K562 (cell line): Measurements from ENCODE around the gene TNF. TPM values are rescaled to one million over a fixed set of nuclear protein-coding genes. Genes with fewer than 3 reads are reported as not detected.

Source experiments
- ATF7 ChIP-seq: fragments of 450-650 bp; IDR thresholded peaks from 2 replicates; pipeline ENCODE4 v1.7.1; 2014; ENCODE audit warnings: mild to moderate bottlenecking, moderate library complexity
- CBX5 ChIP-seq: IDR thresholded peaks from 2 replicates; pipeline ENCODE4 v1.6.1; 2014; ENCODE audit warnings: low read depth, borderline replicate concordance
- CEBPG ChIP-seq, 3 experiments: fragments of 200-800 bp in 1 of 3; sonication (Bioruptor generic) in 1 of 3; sonication (generic) in 1 of 3; formaldehyde crosslinking in 1 of 3; IDR thresholded peaks in 2 of 3; conservative IDR thresholded peaks in 1 of 3; 2 replicates each; pipeline versions ENCODE4 v1.6.1 to v1.8.0; 2016 to 2022; ENCODE audit warnings: missing compliant biosample characterization in 2 of 3, missing genetic modification characterization in 2 of 3, mild to moderate bottlenecking in 1 of 3, missing genetic modification reagents in 1 of 3
- ELF1 ChIP-seq: fragments of 200-800 bp; sonication (Bioruptor generic); IDR thresholded peaks from 2 replicates; pipeline ENCODE4 v1.6.1; 2016; ENCODE audit warnings: missing genetic modification characterization, missing compliant biosample characterization
- MTF1 ChIP-seq: fragments of 250-450 bp; sonication (Bioruptor Pico); IDR thresholded peaks from 2 replicates; pipeline ENCODE4 v1.9.0; 2021; ENCODE audit warnings: moderate library complexity, mild to moderate bottlenecking, inconsistent platforms, borderline replicate concordance
- MYNN ChIP-seq, 2 experiments: sonication (generic); formaldehyde crosslinking in 1 of 2; IDR thresholded peaks; 2 replicates each; pipeline versions ENCODE4 v1.5.0 to v1.6.1; 2016 to 2020; ENCODE audit warnings: antibody characterized with exemption in 1 of 2, missing genetic modification reagents in 1 of 2
- NFYB ChIP-seq: IDR thresholded peaks from 2 replicates; pipeline ENCODE4 v1.6.1; 2011; ENCODE audit warnings: mild to moderate bottlenecking, moderate library complexity; ENCODE audit not compliant: insufficient read length; ENCODE audit errors: extremely low read depth
- NR2C1 ChIP-seq, 2 experiments: fragments of 450-650 bp; IDR thresholded peaks; 2 replicates each; pipeline ENCODE4 v1.6.1; 2017; ENCODE audit warnings: mild to moderate bottlenecking in 2 of 2, antibody characterized with exemption in 1 of 2, inconsistent platforms in 1 of 2, missing compliant biosample characterization in 1 of 2, missing genetic modification characterization in 1 of 2
- SAFB2 ChIP-seq: fragments of 200-400 bp; formaldehyde crosslinking; IDR thresholded peaks from 2 replicates; pipeline ENCODE4 v1.6.1; 2018; ENCODE audit warnings: borderline replicate concordance, low read length, low read depth, moderate library complexity; ENCODE audit not compliant: severe bottlenecking
- SMAD1 ChIP-seq: fragments of 150-350 bp; IDR thresholded peaks from 2 replicates; pipeline ENCODE4 v1.6.1; 2014; ENCODE audit warnings: low read length, low read depth; ENCODE audit not compliant: partially characterized antibody
- SMAD4 ChIP-seq: fragments of 250-450 bp; sonication (Bioruptor Pico); conservative IDR thresholded peaks from 2 replicates; pipeline ENCODE4 v1.8.0; 2021; ENCODE audit warnings: inconsistent platforms, mild to moderate bottlenecking, moderate library complexity
- SOX6 ChIP-seq: fragments of 450-650 bp; IDR thresholded peaks from 2 replicates; pipeline ENCODE4 v1.6.1; 2014; ENCODE audit warnings: mild to moderate bottlenecking
- STAT5B ChIP-seq: fragments of 250-450 bp; sonication (Bioruptor Pico); IDR thresholded peaks from 2 replicates; pipeline ENCODE4 v1.8.0; 2021; ENCODE audit warnings: mild to moderate bottlenecking, inconsistent platforms
- ZNF140 ChIP-seq: fragments of 250-450 bp; sonication (Bioruptor Pico); IDR thresholded peaks from 2 replicates; pipeline ENCODE4 v1.8.0; 2021; ENCODE audit warnings: moderate library complexity, mild to moderate bottlenecking, inconsistent platforms
- ZNF143 ChIP-seq: sonication (generic); formaldehyde crosslinking; IDR thresholded peaks from 2 replicates; pipeline ENCODE4 v1.9.0; 2022; ENCODE audit warnings: mild to moderate bottlenecking, missing genetic modification reagents
- ZNF431 ChIP-seq: sonication (generic); formaldehyde crosslinking; IDR thresholded peaks from 2 replicates; pipeline ENCODE4 v1.8.0; 2022; ENCODE audit warnings: mild to moderate bottlenecking, missing genetic modification reagents
- ZNF551 ChIP-seq: fragments of 250-450 bp; sonication (Bioruptor Pico); IDR thresholded peaks from 2 replicates; pipeline ENCODE4 v1.5.0; 2021; ENCODE audit warnings: mild to moderate bottlenecking, moderate library complexity
- ZNF75A ChIP-seq: fragments of 450-650 bp; formaldehyde crosslinking; IDR thresholded peaks from 2 replicates; pipeline ENCODE4 v1.4.0; 2020; ENCODE audit warnings: mild to moderate bottlenecking
- polyA plus RNA-seq, 8 experiments: library from polyadenylated mRNA; depleted of rRNA in 4 of 8; stranded (reverse) in 5 of 8; unstranded in 3 of 8; fragments of >200 nt; fragmentation: Nextera tagmentation in 2 of 8; fragmentation: Illumina TruSeq in 1 of 8; extraction: Ambion mirVana in 2 of 8; extraction: Trizol in 1 of 8; gene quantifications; 2 replicates each; pipeline versions ENCODE4 v1.2.1 to v1.2.3, GENCODE V29; 2011 to 2014; ENCODE audit warnings: inconsistent platforms in 1 of 8, missing spikeins in 1 of 8
- total RNA-seq, 7 experiments: library from RNA; depleted of rRNA in 6 of 7; stranded (reverse); fragments of >200 nt in 6 of 7; fragmentation: Illumina TruSeq in 2 of 7; extraction: Trizol in 2 of 7; gene quantifications; 2 replicates each; pipeline versions ENCODE4 v1.2.1 to v1.2.3, GENCODE V29; 2011 to 2021; ENCODE audit warnings: low replicate concordance in 1 of 7
- TF ChIP-seq, protein P1 (sequence below): fragments of 250-450 bp; sonication (Bioruptor Pico); IDR thresholded peaks from 2 replicates; pipeline ENCODE4 v1.4.0; 2020; ENCODE audit warnings: mild to moderate bottlenecking, moderate library complexity, borderline replicate concordance
- TF ChIP-seq, protein P2 (sequence below): sonication (generic); formaldehyde crosslinking; IDR thresholded peaks from 2 replicates; pipeline ENCODE4 v1.8.0; 2023; ENCODE audit warnings: mild to moderate bottlenecking, missing genetic modification reagents
- TF ChIP-seq, protein P3 (sequence below): fragments of 200-800 bp; sonication (Bioruptor generic); IDR thresholded peaks from 2 replicates; pipeline ENCODE4 v1.6.1; 2017; ENCODE audit warnings: missing genetic modification characterization, missing compliant biosample characterization

TNF gene
- total and polyA plus RNA-seq, 9 of the 15 experiments (the other 6 are each of a cell fraction or from before 2014, with no cell fraction given): 0.08 to 0.40 TPM; not detected in 7

DNA sequence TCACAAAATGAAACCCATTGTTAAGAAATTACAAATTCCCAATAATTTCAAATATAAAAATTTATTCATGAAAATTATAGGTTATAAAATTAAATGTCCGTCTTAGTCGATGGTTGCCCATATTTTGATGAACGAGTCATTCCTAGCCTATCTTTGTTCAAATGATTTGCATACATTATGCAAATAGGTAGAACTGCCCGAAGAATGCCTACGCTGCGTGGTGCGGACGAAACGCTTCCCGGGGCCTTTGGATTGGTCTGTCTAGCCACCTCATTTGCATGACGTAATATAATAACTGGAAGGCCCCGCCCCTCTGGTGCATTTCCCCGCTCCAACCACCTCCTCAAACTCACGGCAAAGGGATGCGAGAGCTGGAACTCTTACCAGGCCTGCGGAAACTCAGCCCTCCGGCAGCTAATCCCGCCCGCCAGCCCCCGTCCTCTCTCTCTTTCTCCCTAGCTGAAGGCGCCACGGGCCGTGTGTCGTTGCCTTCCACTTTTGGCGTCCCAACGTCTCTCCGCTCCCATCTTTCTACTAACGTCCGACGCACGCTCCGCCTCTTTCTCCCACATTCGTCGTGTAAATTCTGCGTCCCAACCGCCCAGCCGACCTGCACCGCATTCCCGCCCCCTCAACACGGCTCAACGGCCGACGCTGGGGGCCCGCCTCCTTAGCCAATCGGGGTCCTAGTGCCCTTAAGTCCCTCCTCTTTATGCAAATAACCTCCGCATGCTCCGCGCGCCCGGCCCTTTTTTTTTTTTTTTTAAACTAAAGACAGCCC is 44.6 kb downstream of the TNF start (continued):
- TF ChIP-seq, protein P1, sequence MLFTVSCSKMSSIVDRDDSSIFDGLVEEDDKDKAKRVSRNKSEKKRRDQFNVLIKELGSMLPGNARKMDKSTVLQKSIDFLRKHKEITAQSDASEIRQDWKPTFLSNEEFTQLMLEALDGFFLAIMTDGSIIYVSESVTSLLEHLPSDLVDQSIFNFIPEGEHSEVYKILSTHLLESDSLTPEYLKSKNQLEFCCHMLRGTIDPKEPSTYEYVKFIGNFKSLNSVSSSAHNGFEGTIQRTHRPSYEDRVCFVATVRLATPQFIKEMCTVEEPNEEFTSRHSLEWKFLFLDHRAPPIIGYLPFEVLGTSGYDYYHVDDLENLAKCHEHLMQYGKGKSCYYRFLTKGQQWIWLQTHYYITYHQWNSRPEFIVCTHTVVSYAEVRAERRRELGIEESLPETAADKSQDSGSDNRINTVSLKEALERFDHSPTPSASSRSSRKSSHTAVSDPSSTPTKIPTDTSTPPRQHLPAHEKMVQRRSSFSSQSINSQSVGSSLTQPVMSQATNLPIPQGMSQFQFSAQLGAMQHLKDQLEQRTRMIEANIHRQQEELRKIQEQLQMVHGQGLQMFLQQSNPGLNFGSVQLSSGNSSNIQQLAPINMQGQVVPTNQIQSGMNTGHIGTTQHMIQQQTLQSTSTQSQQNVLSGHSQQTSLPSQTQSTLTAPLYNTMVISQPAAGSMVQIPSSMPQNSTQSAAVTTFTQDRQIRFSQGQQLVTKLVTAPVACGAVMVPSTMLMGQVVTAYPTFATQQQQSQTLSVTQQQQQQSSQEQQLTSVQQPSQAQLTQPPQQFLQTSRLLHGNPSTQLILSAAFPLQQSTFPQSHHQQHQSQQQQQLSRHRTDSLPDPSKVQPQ (CRISPR knock-in tag): 0 out of 2 replicates have a peak, but pooled peaks have one; percentile 43
- TF ChIP-seq SMAD1: peak; percentile 90
- TF ChIP-seq ZNF143: no peak; the same call in 1 of the 2 replicates
- TF ChIP-seq SMAD4 (CRISPR knock-in tag): peak; percentile 56; the same call in 1 of the 2 replicates
- TF ChIP-seq SAFB2: no peak
- TF ChIP-seq, protein P2, sequence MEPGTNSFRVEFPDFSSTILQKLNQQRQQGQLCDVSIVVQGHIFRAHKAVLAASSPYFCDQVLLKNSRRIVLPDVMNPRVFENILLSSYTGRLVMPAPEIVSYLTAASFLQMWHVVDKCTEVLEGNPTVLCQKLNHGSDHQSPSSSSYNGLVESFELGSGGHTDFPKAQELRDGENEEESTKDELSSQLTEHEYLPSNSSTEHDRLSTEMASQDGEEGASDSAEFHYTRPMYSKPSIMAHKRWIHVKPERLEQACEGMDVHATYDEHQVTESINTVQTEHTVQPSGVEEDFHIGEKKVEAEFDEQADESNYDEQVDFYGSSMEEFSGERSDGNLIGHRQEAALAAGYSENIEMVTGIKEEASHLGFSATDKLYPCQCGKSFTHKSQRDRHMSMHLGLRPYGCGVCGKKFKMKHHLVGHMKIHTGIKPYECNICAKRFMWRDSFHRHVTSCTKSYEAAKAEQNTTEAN (CRISPR knock-in tag): no peak
- TF ChIP-seq ATF7: peak; percentile 100
- no peak for TF ChIP-seq STAT5B (CRISPR knock-in tag)
- peak; percentile 56; the same call in 1 of the 2 replicates for TF ChIP-seq SOX6
- no peak for TF ChIP-seq ZNF431
- TF ChIP-seq MTF1 (CRISPR knock-in tag): no peak
- TF ChIP-seq NR2C1 (IDR thresholded peaks at IDR 0.05): no peak
- TF ChIP-seq NR2C1 (tag; IDR thresholded peaks at IDR 0.05): no peak
- peak; percentile 69 for TF ChIP-seq CEBPG (CRISPR knock-in tag; IDR thresholded peaks at IDR 0.05)
- peak; percentile 95 to 98 for TF ChIP-seq CEBPG (tag; conservative IDR thresholded peaks at IDR 0.05 in 1 of 2, IDR thresholded peaks at IDR 0.05 in 1 of 2)
- TF ChIP-seq ELF1 (tag): 0 out of 2 replicates have a peak, but pooled peaks have one; percentile 26
- TF ChIP-seq, protein P3, sequence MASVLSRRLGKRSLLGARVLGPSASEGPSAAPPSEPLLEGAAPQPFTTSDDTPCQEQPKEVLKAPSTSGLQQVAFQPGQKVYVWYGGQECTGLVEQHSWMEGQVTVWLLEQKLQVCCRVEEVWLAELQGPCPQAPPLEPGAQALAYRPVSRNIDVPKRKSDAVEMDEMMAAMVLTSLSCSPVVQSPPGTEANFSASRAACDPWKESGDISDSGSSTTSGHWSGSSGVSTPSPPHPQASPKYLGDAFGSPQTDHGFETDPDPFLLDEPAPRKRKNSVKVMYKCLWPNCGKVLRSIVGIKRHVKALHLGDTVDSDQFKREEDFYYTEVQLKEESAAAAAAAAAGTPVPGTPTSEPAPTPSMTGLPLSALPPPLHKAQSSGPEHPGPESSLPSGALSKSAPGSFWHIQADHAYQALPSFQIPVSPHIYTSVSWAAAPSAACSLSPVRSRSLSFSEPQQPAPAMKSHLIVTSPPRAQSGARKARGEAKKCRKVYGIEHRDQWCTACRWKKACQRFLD (CRISPR knock-in tag): peak; percentile 27
- TF ChIP-seq MYNN (IDR thresholded peaks at IDR 0.05): peak; percentile 11; the same call in 1 of the 2 replicates
- no peak for TF ChIP-seq MYNN (CRISPR knock-in tag; IDR thresholded peaks at IDR 0.05)
- TF ChIP-seq ZNF75A (CRISPR knock-in tag): 0 out of 2 replicates have a peak, but pooled peaks have one; percentile 33
- no peak for TF ChIP-seq ZNF551 (CRISPR knock-in tag)
- TF ChIP-seq CBX5: no peak
- peak; percentile 90 for TF ChIP-seq NFYB
- TF ChIP-seq ZNF140 (CRISPR knock-in tag): no peak
